ENCODE data around the gene ATF6. TPM values are rescaled to one million over a fixed set of nuclear protein-coding genes. Genes with fewer than 3 reads are reported as not detected.

ATF6 gene
- polyA plus RNA-seq, 2 of the 4 experiments (the other 2 are of a cell fraction), result 8.6 to 28.0 TPM

DNA sequence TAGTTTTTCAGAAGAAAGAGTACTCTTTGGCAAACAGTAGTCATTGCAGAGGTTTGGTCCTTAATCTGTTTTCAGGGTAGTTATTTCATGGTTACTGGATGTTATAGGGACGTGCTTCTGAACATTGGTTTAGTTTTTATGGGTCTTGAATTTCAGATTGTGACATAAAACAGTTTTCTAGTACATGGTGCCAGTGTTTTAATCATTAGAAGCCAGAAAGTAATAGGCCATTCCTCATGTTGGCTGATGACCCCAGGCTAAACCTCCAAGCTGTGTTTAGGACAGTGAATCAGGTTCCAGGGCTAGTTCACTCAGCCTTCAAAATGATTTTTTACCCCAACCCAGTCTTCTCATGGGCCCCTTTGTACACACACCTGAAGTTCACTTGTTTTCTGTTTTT is 184.3 kb downstream of the ATF6 start:
- FAIRE-seq (no peak), ATAC-seq (no peak), DNase-seq (ENCODE audit: low read depth in 1 of 2, low spot score in 1 of 2) (no peak)
- no peak overlapping the region for H3K27ac ChIP-seq
- peaks cover 10% of the 10 kb centered on the region for H3K4me1 ChIP-seq
- no peak for TF ChIP-seq REST (IDR thresholded peaks at IDR 0.05)
- no peak for TF ChIP-seq CHD2 (IDR thresholded peaks at IDR 0.05; ENCODE audit: low read length, partially characterized antibody)
- no peak for TF ChIP-seq ELK1 (IDR thresholded peaks at IDR 0.05; ENCODE audit: low read depth, low read length)
- POLR2A ChIA-PET, result no interaction called here
- no peak overlapping the region for H3K4me2 ChIP-seq
- H3K9me3 ChIP-seq, result no peaks in the 10 kb centered on the region
- no peak overlapping the region for H3K4me3 ChIP-seq
- CTCF ChIA-PET, result no interaction called here
- 70% methylated on average over 1 of the region's 1 CpG for WGBS (ENCODE audit: missing lambda C conversion rate)

GRCh38 chr1:161951646-161952045 is 185.5 kb downstream of the ATF6 start:
- H3K9me3 ChIP-seq, result no peaks in the 10 kb centered on the region
- ATAC-seq (no peak), DNase-seq (ENCODE audit: low read depth in 1 of 2, low spot score in 1 of 2) (no peak), FAIRE-seq (no peak)
- H3K4me1 ChIP-seq, result peaks cover 10% of the 10 kb centered on the region
- WGBS (ENCODE audit: missing lambda C conversion rate), result 67% methylated on average over 1 of the region's 1 CpG
- H3K4me2 ChIP-seq, result no peak overlapping the region
- ChIA-PET CTCF (no interaction called here), POLR2A (no interaction called here)
- no peak overlapping the region for H3K27ac ChIP-seq
- TF ChIP-seq MAFK (IDR thresholded peaks at IDR 0.05; ENCODE audit: partially characterized antibody), result peak; percentile 30
- TF ChIP-seq, protein P1, sequence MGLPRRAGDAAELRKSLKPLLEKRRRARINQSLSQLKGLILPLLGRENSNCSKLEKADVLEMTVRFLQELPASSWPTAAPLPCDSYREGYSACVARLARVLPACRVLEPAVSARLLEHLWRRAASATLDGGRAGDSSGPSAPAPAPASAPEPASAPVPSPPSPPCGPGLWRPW (IDR thresholded peaks at IDR 0.05), result no peak
- no peak for TF ChIP-seq EHF (CRISPR knock-in tag; IDR thresholded peaks at IDR 0.05)
- no peak for TF ChIP-seq PBX3 (IDR thresholded peaks at IDR 0.05)
- no peak for TF ChIP-seq FOSL2 (IDR thresholded peaks at IDR 0.05)
- TF ChIP-seq FOSL2 (CRISPR knock-in tag; IDR thresholded peaks at IDR 0.05), result no peak
- H3K4me3 ChIP-seq, result no peak overlapping the region

DNA sequence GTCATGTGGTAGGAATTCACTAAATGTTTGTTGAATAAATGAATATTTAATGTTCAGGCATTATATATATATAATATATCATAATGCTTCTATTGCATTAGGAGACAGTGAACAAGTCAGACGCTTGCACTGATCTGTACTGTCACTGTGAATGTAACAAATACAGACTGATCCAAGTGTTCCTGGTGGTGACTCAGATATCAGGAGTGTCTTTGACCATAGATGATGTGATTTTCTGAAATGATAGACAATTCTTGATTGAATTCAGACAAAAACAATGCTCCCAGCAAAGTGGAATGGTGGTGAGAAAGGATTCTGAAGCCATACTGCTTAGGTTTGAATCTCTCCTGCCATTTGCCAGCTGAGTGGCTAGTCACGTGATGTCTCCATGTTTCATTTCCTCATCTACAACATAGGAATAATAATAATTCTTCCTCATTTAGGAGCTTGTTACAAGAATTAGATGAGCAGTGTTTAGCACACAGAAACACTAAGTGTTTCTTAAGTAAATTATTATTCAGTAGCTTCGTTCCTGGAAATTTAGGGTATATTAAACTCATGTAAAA is 186.6 kb downstream of the ATF6 start:
- FAIRE-seq, result no peak
- 95% methylated on average over 3 of the region's 3 CpGs for WGBS (ENCODE audit: missing lambda C conversion rate)
- H3K9me3 ChIP-seq, result no peaks in the 10 kb centered on the region
- ChIA-PET POLR2A (no interaction called here), CTCF (interaction anchor here (1.5 kb wide), 1 partner anchor 8 kb away, joined by 3 read pairs; no protein-coding TSS in a partner anchor)
- TF ChIP-seq PBX3 (IDR thresholded peaks at IDR 0.05), result no peak
- no peak for TF ChIP-seq USF2 (IDR thresholded peaks at IDR 0.05)
- TF ChIP-seq ZNF302 (CRISPR knock-in tag; IDR thresholded peaks at IDR 0.05), result no peak
- TF ChIP-seq CHD2 (IDR thresholded peaks at IDR 0.05; ENCODE audit: low read length, partially characterized antibody), result no peak
- TF ChIP-seq RCOR1 (IDR thresholded peaks at IDR 0.05; ENCODE audit: low read depth, low read length), result no peak
- no peak for TF ChIP-seq TFCP2L1 (CRISPR knock-in tag; IDR thresholded peaks at IDR 0.05)
- TF ChIP-seq RARB (CRISPR knock-in tag; IDR thresholded peaks at IDR 0.05), result no peak
- no peak for TF ChIP-seq CBX2 (IDR thresholded peaks at IDR 0.05; ENCODE audit: borderline replicate concordance, low read depth)
- TF ChIP-seq KDM5A (IDR thresholded peaks at IDR 0.05), result no peak
- TF ChIP-seq, protein P2, sequence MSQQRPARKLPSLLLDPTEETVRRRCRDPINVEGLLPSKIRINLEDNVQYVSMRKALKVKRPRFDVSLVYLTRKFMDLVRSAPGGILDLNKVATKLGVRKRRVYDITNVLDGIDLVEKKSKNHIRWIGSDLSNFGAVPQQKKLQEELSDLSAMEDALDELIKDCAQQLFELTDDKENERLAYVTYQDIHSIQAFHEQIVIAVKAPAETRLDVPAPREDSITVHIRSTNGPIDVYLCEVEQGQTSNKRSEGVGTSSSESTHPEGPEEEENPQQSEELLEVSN (IDR thresholded peaks at IDR 0.05; ENCODE audit: borderline replicate concordance, low read depth), result no peak
- TF ChIP-seq FOSL2 (IDR thresholded peaks at IDR 0.05), result no peak
- TF ChIP-seq FOSL2 (CRISPR knock-in tag; IDR thresholded peaks at IDR 0.05), result no peak
- TF ChIP-seq, protein P3, sequence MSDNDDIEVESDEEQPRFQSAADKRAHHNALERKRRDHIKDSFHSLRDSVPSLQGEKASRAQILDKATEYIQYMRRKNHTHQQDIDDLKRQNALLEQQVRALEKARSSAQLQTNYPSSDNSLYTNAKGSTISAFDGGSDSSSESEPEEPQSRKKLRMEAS (IDR thresholded peaks at IDR 0.05), result no peak
- no peak for TF ChIP-seq FOSB (CRISPR knock-in tag; IDR thresholded peaks at IDR 0.05)
- no peak for TF ChIP-seq POLR2A (IDR thresholded peaks at IDR 0.05; ENCODE audit: low read length)
- H3K4me1 ChIP-seq, result peaks cover 10% of the 10 kb centered on the region
- no peak overlapping the region for H3K27ac ChIP-seq
- ATAC-seq, result no peak
- H3K4me2 ChIP-seq, result no peak overlapping the region
- DNase-seq (ENCODE audit: low read depth in 1 of 2, low spot score in 1 of 2), result no peak
- no peak overlapping the region for H3K4me3 ChIP-seq
